GM21381 (cell line): Measurements from ENCODE around the gene CDH13.

Experiments used
- ATAC-seq: cut with Tn5 transposase; IDR thresholded peaks from one replicate; pipeline ENCODE4 v1.9.1; 2021; ENCODE audit warnings: mild to moderate bottlenecking, moderate library complexity; ENCODE audit not compliant: unreplicated experiment

Gene CDH13

GRCh38 chr16:83762141-83762991 lies 1135.6 kb downstream of the CDH13 start:
- ATAC-seq = no peak

- no peak for ATAC-seq
These were observed 1136.2 kb downstream of the CDH13 start for GRCh38 chr16:83762992-83763358.

GRCh38 chr16:83768986-83769385 lies 1142.2 kb downstream of the CDH13 start:
- ATAC-seq = no peak

- ATAC-seq = no peak
These were observed 1142.7 kb downstream of the CDH13 start for GRCh38 chr16:83769397-83770008.

GRCh38 chr16:83771306-83771942 lies 1144.7 kb downstream of the CDH13 start:
- ATAC-seq = no peak

- no peak for ATAC-seq
These were observed 1146.0 kb downstream of the CDH13 start for GRCh38 chr16:83772806-83773205.

- ATAC-seq = no peak
These were observed 1147.3 kb downstream of the CDH13 start for GRCh38 chr16:83774066-83774465.

- no peak for ATAC-seq
These were observed 1150.2 kb downstream of the CDH13 start for GRCh38 chr16:83776944-83777343.

GRCh38 chr16:83779886-83780285 lies 1153.1 kb downstream of the CDH13 start:
- ATAC-seq = no peak

- no peak for ATAC-seq
These were observed 1158.7 kb downstream of the CDH13 start for GRCh38 chr16:83785455-83785854.

GRCh38 chr16:83789642-83790401 lies 1163.1 kb downstream of the CDH13 start:
- ATAC-seq = no peak

- ATAC-seq = no peak
These were observed 1165.1 kb downstream of the CDH13 start for GRCh38 chr16:83791916-83792315.

- ATAC-seq = no peak
These were observed 1165.6 kb downstream of the CDH13 start for GRCh38 chr16:83792391-83792790.

GRCh38 chr16:83793179-83793578 lies 1166.4 kb downstream of the CDH13 start:
- ATAC-seq = no peak

- no peak for ATAC-seq
These were observed 1168.2 kb downstream of the CDH13 start for GRCh38 chr16:83794860-83795554.

- no peak for ATAC-seq
These were observed 1170.2 kb downstream of the CDH13 start for GRCh38 chr16:83797013-83797412.

GRCh38 chr16:83799336-83799735 lies 1172.6 kb downstream of the CDH13 start:
- no peak for ATAC-seq

GRCh38 chr16:83802135-83802534 lies 1175.4 kb downstream of the CDH13 start:
- peak; percentile 63 for ATAC-seq

- no peak for ATAC-seq
These were observed 1175.9 kb downstream of the CDH13 start for GRCh38 chr16:83802554-83803205.

- no peak for ATAC-seq
These were observed 1177.0 kb downstream of the CDH13 start for GRCh38 chr16:83803811-83804210.
